SK-N-SH (cell line): ENCODE measurements around the gene CACNA2D4. TPM values are rescaled to one million over a fixed set of nuclear protein-coding genes. Genes with fewer than 3 reads are reported as not detected.

Source experiments
- CTCF ChIA-PET: fragments of 300-600, 350-600 bp; formaldehyde crosslinking; extraction: SDS; loops from one replicate; lab custom pipeline; 2021; lab: Yijun Ruan, JAX
- POLR2A ChIA-PET: fragments of 350-600 bp; sonication (Branson Sonifier 250); formaldehyde crosslinking; extraction: SDS; loops from one replicate; lab custom pipeline; 2020; ENCODE audit warnings: antibody characterized with exemption, inconsistent platforms; lab: Yijun Ruan, JAX
- DNase-seq: peaks from one replicate; pipeline ENCODE4 v3.0.0; 2012
- H2AFZ ChIP-seq: fragments of 200-600 bp; sonication (generic); 2 replicates; pipeline ENCODE4 v1.8.1; 2016; ENCODE audit warnings: antibody characterized with exemption, mild to moderate bottlenecking, low read depth
- H3F3A ChIP-seq: fragments of 200-600 bp; sonication (generic); replicated peaks from 2 replicates; pipeline ENCODE3; 2016; ENCODE audit warnings: antibody characterized with exemption, mild to moderate bottlenecking; ENCODE audit not compliant: insufficient read depth
- H3K27ac ChIP-seq, 2 experiments: fragments of 200-500 bp in 1 of 2; fragments of 200-600 bp in 1 of 2; sonication (Bioruptor generic) in 1 of 2; sonication (generic), shearing (Covaris generic) in 1 of 2; 2 replicates each; pipeline versions ENCODE4 v1.5.1 to v1.6.1; 2014 to 2016; ENCODE audit warnings: low read depth in 2 of 2, inconsistent platforms in 1 of 2, low read length in 1 of 2, mild to moderate bottlenecking in 1 of 2, mixed read lengths in 1 of 2
- H3K27me3 ChIP-seq: fragments of 200-600 bp; sonication (generic), shearing (Covaris generic); 2 replicates; pipeline ENCODE4 v1.6.1; 2016; ENCODE audit warnings: mixed run types; ENCODE audit not compliant: insufficient read depth
- H3K36me3 ChIP-seq, 2 experiments: fragments of 200-500 bp in 1 of 2; fragments of 200-600 bp in 1 of 2; sonication (Bioruptor generic) in 1 of 2; sonication (generic) in 1 of 2; replicated peaks in 1 of 2; 2 replicates each; pipeline versions ENCODE3 to v1.5.1; 2014 to 2016; ENCODE audit warnings: low read length in 1 of 2, mild to moderate bottlenecking in 1 of 2; ENCODE audit not compliant: insufficient read depth in 2 of 2, control insufficient read depth in 1 of 2
- H3K4me1 ChIP-seq, 2 experiments: fragments of 200-500 bp in 1 of 2; fragments of 200-600 bp in 1 of 2; sonication (Bioruptor generic) in 1 of 2; sonication (generic), shearing (Covaris generic) in 1 of 2; 2 replicates each; pipeline versions ENCODE4 v1.5.1 to v1.6.1; 2014 to 2016; ENCODE audit warnings: low read depth in 1 of 2, low read length in 1 of 2, mixed run types in 1 of 2; ENCODE audit not compliant: insufficient read depth in 2 of 2, control insufficient read depth in 1 of 2
- H3K4me2 ChIP-seq: fragments of 200-600 bp; sonication (generic), shearing (Covaris generic); 2 replicates; pipeline ENCODE4 v1.6.1; 2017; ENCODE audit warnings: mixed run types
- H3K4me3 ChIP-seq, 2 experiments: fragments of 200-500 bp in 1 of 2; fragments of 200-600 bp in 1 of 2; sonication (Bioruptor generic) in 1 of 2; sonication (generic), shearing (Covaris generic) in 1 of 2; 2 replicates each; pipeline versions ENCODE4 v1.5.1 to v1.8.1; 2014 to 2016; ENCODE audit warnings: low read depth in 2 of 2, inconsistent platforms in 1 of 2, low read length in 1 of 2, mild to moderate bottlenecking in 1 of 2, mixed read lengths in 1 of 2, moderate library complexity in 1 of 2
- H3K79me2 ChIP-seq: fragments of 200-600 bp; sonication (generic); 2 replicates; pipeline ENCODE4 v1.8.1; 2017; ENCODE audit warnings: mild to moderate bottlenecking; ENCODE audit not compliant: insufficient read depth
- H3K9ac ChIP-seq: fragments of 200-600 bp; sonication (generic); 2 replicates; pipeline ENCODE4 v1.6.1; 2017; ENCODE audit warnings: mixed run types
- H3K9me2 ChIP-seq: fragments of 200-600 bp; sonication (generic); 2 replicates; pipeline ENCODE4 v1.6.1; 2017; ENCODE audit warnings: mixed run types
- H3K9me3 ChIP-seq: fragments of 200-600 bp; sonication (generic); 2 replicates; pipeline ENCODE4 v1.6.1; 2017; ENCODE audit warnings: mixed run types, mild to moderate bottlenecking, moderate library complexity
- H4K20me1 ChIP-seq: fragments of 200-600 bp; sonication (generic); 2 replicates; pipeline ENCODE4 v1.6.1; 2017; ENCODE audit warnings: mild to moderate bottlenecking, mixed run types; ENCODE audit not compliant: insufficient read depth
- ELF1 ChIP-seq: IDR thresholded peaks from 2 replicates; pipeline ENCODE4 v1.4.0; 2012
- GATA2 ChIP-seq: sonication (generic); formaldehyde crosslinking; IDR thresholded peaks from 2 replicates; pipeline ENCODE4 v1.5.0; 2020; ENCODE audit warnings: mild to moderate bottlenecking, missing genetic modification reagents
- NFIC ChIP-seq: IDR thresholded peaks from 2 replicates; pipeline ENCODE4 v1.4.0; 2012; ENCODE audit warnings: borderline replicate concordance
- POLR2AphosphoS5 ChIP-seq: IDR thresholded peaks from 2 replicates; pipeline ENCODE4 v1.6.1; 2012; ENCODE audit warnings: low read depth, low read length
- RAD21 ChIP-seq: IDR thresholded peaks from 2 replicates; pipeline ENCODE4 v1.6.1; 2012; ENCODE audit warnings: mild to moderate bottlenecking, low read length
- RFX5 ChIP-seq: IDR thresholded peaks from 2 replicates; pipeline ENCODE4 v1.6.1; 2012; ENCODE audit warnings: mild to moderate bottlenecking, improper control_type of control experiment, low read length
- RXRA ChIP-seq: IDR thresholded peaks from 2 replicates; pipeline ENCODE4 v1.4.0; 2012; ENCODE audit warnings: low read depth, mild to moderate bottlenecking, borderline replicate concordance
- SIN3A ChIP-seq: IDR thresholded peaks from 2 replicates; pipeline ENCODE4 v1.6.1; 2012; ENCODE audit warnings: low read depth, mild to moderate bottlenecking, low read length, moderate library complexity, borderline replicate concordance
- YY1 ChIP-seq: IDR thresholded peaks from 2 replicates; pipeline ENCODE4 v1.4.0; 2012; ENCODE audit warnings: low read depth, mild to moderate bottlenecking
- WGBS: methylation state at CpG from one replicate; pipeline ENCODE4 v1.1.6; 2017; ENCODE audit warnings: low lambda C conversion rate; 5-methylcytosine and 5-hydroxymethylcytosine counted together
- polyA plus RNA-seq, 3 experiments: library from polyadenylated mRNA; depleted of rRNA; stranded (reverse); fragments of >200 nt; gene quantifications; 2 replicates each; pipeline ENCODE4 v1.2.3, GENCODE V29; 2012
- TF ChIP-seq, protein P1 (sequence below): fragments of 150-350 bp; IDR thresholded peaks from 2 replicates; pipeline ENCODE4 v1.6.1; 2017; ENCODE audit warnings: antibody characterized with exemption, low read length, low read depth, borderline replicate concordance
- TF ChIP-seq, protein P2 (sequence below): IDR thresholded peaks from 2 replicates; pipeline ENCODE4 v1.6.1; 2012; ENCODE audit warnings: mild to moderate bottlenecking, low read depth, low read length, moderate library complexity
- TF ChIP-seq, protein P3 (sequence below): fragments of 200-600 bp; sonication (generic); IDR thresholded peaks from 2 replicates; pipeline ENCODE4 v1.6.1; 2017; ENCODE audit warnings: antibody characterized with exemption, mild to moderate bottlenecking, moderate library complexity
- TF ChIP-seq, protein P4 (sequence below): IDR thresholded peaks from 2 replicates; pipeline ENCODE4 v1.4.0; 2012; ENCODE audit warnings: low read depth

The CACNA2D4 gene
- polyA plus RNA-seq, 1 of the 3 experiments (the other 2 are of a cell fraction), result 0.02 TPM

DNA sequence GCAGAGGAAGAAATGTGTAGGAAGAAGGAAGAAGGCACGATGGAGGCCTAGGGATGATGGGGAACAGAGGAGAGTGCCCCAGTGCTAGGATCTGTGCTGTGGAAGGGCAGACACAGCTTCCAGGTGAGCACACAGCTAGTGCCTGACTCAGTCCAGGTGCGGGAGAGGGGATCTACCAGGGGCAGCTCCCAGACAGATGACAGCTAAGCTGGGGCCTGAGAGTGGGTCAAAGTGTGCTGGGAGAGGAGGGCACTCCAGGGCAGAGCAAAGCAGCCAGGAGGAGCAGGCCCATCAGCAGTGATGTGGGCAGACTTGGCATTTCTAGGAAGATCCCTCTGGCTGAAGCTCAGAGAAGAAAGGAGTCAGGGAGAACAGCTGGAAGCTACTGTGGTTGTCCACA lies 61.4 kb downstream of the CACNA2D4 start:
- H3K4me3 ChIP-seq, result no peak overlapping the region
- no peaks in the 10 kb centered on the region for H3K36me3 ChIP-seq
- no peak overlapping the region for H3K9ac ChIP-seq
- WGBS, result 8% methylated on average over 2 of the region's 2 CpGs
- H3K27me3 ChIP-seq, result peaks cover 5% of the 10 kb centered on the region; the same call in 1 of the 2 replicates
- H4K20me1 ChIP-seq, result no peaks in the 10 kb centered on the region
- no peak overlapping the region for H2AFZ ChIP-seq
- 0 out of 2 replicates have a peak, but pooled peaks cover 3% of the 10 kb centered on the region for H3K9me3 ChIP-seq
- H3K9me2 ChIP-seq, result no peaks in the 10 kb centered on the region
- H3K27ac ChIP-seq, result no peak overlapping the region
- no peaks in the 10 kb centered on the region for H3K79me2 ChIP-seq
- TF ChIP-seq RFX5, result no peak
- no peak for TF ChIP-seq SIN3A
- TF ChIP-seq, protein P1, sequence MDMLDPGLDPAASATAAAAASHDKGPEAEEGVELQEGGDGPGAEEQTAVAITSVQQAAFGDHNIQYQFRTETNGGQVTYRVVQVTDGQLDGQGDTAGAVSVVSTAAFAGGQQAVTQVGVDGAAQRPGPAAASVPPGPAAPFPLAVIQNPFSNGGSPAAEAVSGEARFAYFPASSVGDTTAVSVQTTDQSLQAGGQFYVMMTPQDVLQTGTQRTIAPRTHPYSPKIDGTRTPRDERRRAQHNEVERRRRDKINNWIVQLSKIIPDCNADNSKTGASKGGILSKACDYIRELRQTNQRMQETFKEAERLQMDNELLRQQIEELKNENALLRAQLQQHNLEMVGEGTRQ, result no peak
- TF ChIP-seq NFIC, result no peak
- no peak for TF ChIP-seq YY1
- TF ChIP-seq GATA2 (CRISPR knock-in tag), result no peak
- TF ChIP-seq, protein P2, sequence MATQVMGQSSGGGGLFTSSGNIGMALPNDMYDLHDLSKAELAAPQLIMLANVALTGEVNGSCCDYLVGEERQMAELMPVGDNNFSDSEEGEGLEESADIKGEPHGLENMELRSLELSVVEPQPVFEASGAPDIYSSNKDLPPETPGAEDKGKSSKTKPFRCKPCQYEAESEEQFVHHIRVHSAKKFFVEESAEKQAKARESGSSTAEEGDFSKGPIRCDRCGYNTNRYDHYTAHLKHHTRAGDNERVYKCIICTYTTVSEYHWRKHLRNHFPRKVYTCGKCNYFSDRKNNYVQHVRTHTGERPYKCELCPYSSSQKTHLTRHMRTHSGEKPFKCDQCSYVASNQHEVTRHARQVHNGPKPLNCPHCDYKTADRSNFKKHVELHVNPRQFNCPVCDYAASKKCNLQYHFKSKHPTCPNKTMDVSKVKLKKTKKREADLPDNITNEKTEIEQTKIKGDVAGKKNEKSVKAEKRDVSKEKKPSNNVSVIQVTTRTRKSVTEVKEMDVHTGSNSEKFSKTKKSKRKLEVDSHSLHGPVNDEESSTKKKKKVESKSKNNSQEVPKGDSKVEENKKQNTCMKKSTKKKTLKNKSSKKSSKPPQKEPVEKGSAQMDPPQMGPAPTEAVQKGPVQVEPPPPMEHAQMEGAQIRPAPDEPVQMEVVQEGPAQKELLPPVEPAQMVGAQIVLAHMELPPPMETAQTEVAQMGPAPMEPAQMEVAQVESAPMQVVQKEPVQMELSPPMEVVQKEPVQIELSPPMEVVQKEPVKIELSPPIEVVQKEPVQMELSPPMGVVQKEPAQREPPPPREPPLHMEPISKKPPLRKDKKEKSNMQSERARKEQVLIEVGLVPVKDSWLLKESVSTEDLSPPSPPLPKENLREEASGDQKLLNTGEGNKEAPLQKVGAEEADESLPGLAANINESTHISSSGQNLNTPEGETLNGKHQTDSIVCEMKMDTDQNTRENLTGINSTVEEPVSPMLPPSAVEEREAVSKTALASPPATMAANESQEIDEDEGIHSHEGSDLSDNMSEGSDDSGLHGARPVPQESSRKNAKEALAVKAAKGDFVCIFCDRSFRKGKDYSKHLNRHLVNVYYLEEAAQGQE, result no peak
- TF ChIP-seq POLR2AphosphoS5, result no peak
- TF ChIP-seq RXRA, result no peak
- TF ChIP-seq RAD21, result no peak
- TF ChIP-seq, protein P3, sequence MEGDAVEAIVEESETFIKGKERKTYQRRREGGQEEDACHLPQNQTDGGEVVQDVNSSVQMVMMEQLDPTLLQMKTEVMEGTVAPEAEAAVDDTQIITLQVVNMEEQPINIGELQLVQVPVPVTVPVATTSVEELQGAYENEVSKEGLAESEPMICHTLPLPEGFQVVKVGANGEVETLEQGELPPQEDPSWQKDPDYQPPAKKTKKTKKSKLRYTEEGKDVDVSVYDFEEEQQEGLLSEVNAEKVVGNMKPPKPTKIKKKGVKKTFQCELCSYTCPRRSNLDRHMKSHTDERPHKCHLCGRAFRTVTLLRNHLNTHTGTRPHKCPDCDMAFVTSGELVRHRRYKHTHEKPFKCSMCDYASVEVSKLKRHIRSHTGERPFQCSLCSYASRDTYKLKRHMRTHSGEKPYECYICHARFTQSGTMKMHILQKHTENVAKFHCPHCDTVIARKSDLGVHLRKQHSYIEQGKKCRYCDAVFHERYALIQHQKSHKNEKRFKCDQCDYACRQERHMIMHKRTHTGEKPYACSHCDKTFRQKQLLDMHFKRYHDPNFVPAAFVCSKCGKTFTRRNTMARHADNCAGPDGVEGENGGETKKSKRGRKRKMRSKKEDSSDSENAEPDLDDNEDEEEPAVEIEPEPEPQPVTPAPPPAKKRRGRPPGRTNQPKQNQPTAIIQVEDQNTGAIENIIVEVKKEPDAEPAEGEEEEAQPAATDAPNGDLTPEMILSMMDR, result no peak
- TF ChIP-seq ELF1, result no peak
- TF ChIP-seq, protein P4, sequence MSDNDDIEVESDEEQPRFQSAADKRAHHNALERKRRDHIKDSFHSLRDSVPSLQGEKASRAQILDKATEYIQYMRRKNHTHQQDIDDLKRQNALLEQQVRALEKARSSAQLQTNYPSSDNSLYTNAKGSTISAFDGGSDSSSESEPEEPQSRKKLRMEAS, result no peak
- no peak for DNase-seq
- ChIA-PET POLR2A (no interaction called here), CTCF (interaction anchor here (1.5 to 2.4 kb wide), 2 partner anchors 62 to 83 kb away, joined by 3 to 7 read pairs; no protein-coding TSS in a partner anchor)
- no peak overlapping the region for H3K4me2 ChIP-seq
- peaks cover under 1% of the 10 kb centered on the region for H3F3A ChIP-seq
- peaks cover 0 to 4% of the 10 kb centered on the region in 2 experiments; a peak in 1 of 4 replicates for H3K4me1 ChIP-seq
